Measurements from ENCODE around the gene UBE2L5. TPM values are rescaled to one million over a fixed set of nuclear protein-coding genes. Genes with fewer than 3 reads are reported as not detected.
A peak's percentile ranks its signal among the peaks of the same experiment; 100 is the strongest.
"Not testable (repeated sequence)": the region's sequence is repeated elsewhere in the genome, so short reads cannot be mapped to it uniquely, and the experiment has no call there.

Gene UBE2L5
- total RNA-seq, 1 donor from 2014 or later: not detected

- Histone ChIP-seq H3K27ac (replicated peaks) (peak overlapping the region; percentile 89), H3K36me3 (no peaks in the 10 kb centered on the region), H3K4me3 (peak overlapping the region; percentile 61), H3K27me3 (ENCODE audit: low read depth) (no peaks in the 10 kb centered on the region), H3K4me1 (peaks cover 17% of the 10 kb centered on the region), H3K9me3 (replicated peaks) (no peaks in the 10 kb centered on the region)
- no peak for DNase-seq
- intact Hi-C loops (cut with micrococcal nuclease): no loop called here
- TF ChIP-seq CTCF (IDR thresholded peaks at IDR 0.05; ENCODE audit: borderline replicate concordance): no peak
Measured at GRCh38 chr13:30446126-30446500, 23.8 kb downstream of the UBE2L5 start.

GRCh38 chr13:30448441-30448840 is 26.1 kb downstream of the UBE2L5 start:
- Histone ChIP-seq H3K4me3 (no peak overlapping the region), H3K27me3 (ENCODE audit: low read depth) (no peaks in the 10 kb centered on the region), H3K27ac (replicated peaks) (no peak overlapping the region), H3K4me1 (peaks cover 17% of the 10 kb centered on the region), H3K9me3 (replicated peaks) (no peaks in the 10 kb centered on the region), H3K36me3 (no peaks in the 10 kb centered on the region)
- no peak for TF ChIP-seq CTCF (IDR thresholded peaks at IDR 0.05; ENCODE audit: borderline replicate concordance)
- intact Hi-C loops (cut with micrococcal nuclease): no loop called here
- DNase-seq: no peak

GRCh38 chr13:30450066-30450465 is 27.8 kb downstream of the UBE2L5 start:
- Histone ChIP-seq H3K9me3 (replicated peaks) (no peaks in the 10 kb centered on the region), H3K4me1 (peaks cover 15% of the 10 kb centered on the region), H3K27me3 (ENCODE audit: low read depth) (no peaks in the 10 kb centered on the region), H3K36me3 (no peaks in the 10 kb centered on the region), H3K4me3 (no peak overlapping the region), H3K27ac (replicated peaks) (no peak overlapping the region)
- intact Hi-C loops (cut with micrococcal nuclease): no loop called here
- no peak for TF ChIP-seq CTCF (IDR thresholded peaks at IDR 0.05; ENCODE audit: borderline replicate concordance)
- no peak for DNase-seq

GRCh38 chr13:30451476-30451875 is 29.2 kb downstream of the UBE2L5 start:
- DNase-seq; H3K4me3 ChIP-seq; H3K27ac ChIP-seq (replicated peaks); H3K27me3 ChIP-seq (ENCODE audit: low read depth); intact Hi-C loops (cut with micrococcal nuclease); H3K36me3 ChIP-seq; H3K4me1 ChIP-seq; H3K9me3 ChIP-seq (replicated peaks): not testable (repeated sequence)

- H3K9me3 ChIP-seq (replicated peaks): no peaks in the 10 kb centered on the region
- no peak for DNase-seq
- TF ChIP-seq CTCF (IDR thresholded peaks at IDR 0.05; ENCODE audit: borderline replicate concordance): no peak
- no peaks in the 10 kb centered on the region for H3K4me1 ChIP-seq
- intact Hi-C loops (cut with micrococcal nuclease): no loop called here
- peaks cover 4% of the 10 kb centered on the region for H3K36me3 ChIP-seq
- no peaks in the 10 kb centered on the region for H3K27me3 ChIP-seq (ENCODE audit: low read depth)
- no peak overlapping the region for H3K27ac ChIP-seq (replicated peaks)
- H3K4me3 ChIP-seq: no peak overlapping the region
Measured at GRCh38 chr13:30453727-30454126, 31.4 kb downstream of the UBE2L5 start.

- H3K4me1 ChIP-seq: no peaks in the 10 kb centered on the region
- H3K9me3 ChIP-seq (replicated peaks): no peaks in the 10 kb centered on the region
- H3K4me3 ChIP-seq: no peak overlapping the region
- DNase-seq: no peak
- TF ChIP-seq CTCF (IDR thresholded peaks at IDR 0.05; ENCODE audit: borderline replicate concordance): no peak
- H3K27me3 ChIP-seq (ENCODE audit: low read depth): no peaks in the 10 kb centered on the region
- peaks cover 17% of the 10 kb centered on the region for H3K36me3 ChIP-seq
- intact Hi-C loops (cut with micrococcal nuclease): no loop called here
- H3K27ac ChIP-seq (replicated peaks): no peak overlapping the region
Measured at GRCh38 chr13:30454991-30455390, 32.7 kb downstream of the UBE2L5 start.

Measured in left ventricle myocardium inferior (tissue), 1 donor.